Thyroid gland (tissue), 4 donors: ENCODE data around the gene TARBP2.

Experiments
- CTCF ChIP-seq, 6 experiments: fragments of 200-600 bp in 3 of 6; fragments of 450-650 bp in 3 of 6; sonication (generic) in 3 of 6; IDR thresholded peaks; one replicate each; pipeline ENCODE4 v1.5.1; 2016 to 2019; ENCODE audit warnings: antibody characterized with exemption in 6 of 6, mild to moderate bottlenecking in 2 of 6, inconsistent platforms in 1 of 6, moderate library complexity in 1 of 6
- POLR2A ChIP-seq, 2 donors: fragments of 450-650 bp; IDR thresholded peaks; one replicate each; pipeline ENCODE4 v1.6.1; 2017; ENCODE audit warnings: antibody characterized with exemption in 2 of 2, mild to moderate bottlenecking in 2 of 2, moderate library complexity in 1 of 2

DNA sequence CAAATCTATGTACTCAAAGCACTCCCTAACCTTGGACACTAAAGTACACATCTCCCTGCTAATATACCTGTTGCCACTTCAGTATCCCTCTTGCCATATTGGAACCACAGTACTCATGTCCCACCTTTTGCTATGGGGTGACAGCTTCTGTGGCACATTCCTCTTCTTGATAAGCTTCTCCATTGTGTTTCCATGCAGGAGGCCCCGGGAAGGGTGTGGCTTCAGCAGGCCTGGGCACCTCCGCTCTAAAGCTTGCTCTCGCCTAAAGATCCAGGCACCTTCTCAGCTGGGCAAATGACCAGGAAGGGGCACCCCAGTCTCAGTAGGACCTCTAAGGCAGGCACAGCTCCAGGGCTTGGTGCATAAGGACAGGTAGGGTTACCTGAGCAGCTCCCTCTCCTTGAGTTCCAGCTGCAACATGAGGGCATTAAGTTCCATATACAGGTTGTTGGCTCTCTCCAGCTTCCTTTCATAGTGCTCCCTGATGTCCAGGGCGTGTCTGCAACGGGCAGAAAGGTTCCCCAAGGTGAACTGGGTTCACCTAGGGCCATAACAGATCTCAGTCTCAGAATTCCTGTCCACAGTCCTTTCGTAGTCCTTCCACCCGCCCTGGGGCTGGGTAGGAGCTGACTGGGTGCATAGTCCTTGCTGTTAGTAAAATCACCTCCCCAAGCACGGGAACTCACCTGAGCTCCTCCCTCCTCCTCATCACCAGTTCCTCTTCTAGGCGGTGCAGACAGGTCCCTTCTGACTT, 17.7 kb upstream of the TARBP2 start:
- TF ChIP-seq CTCF (IDR thresholded peaks at IDR 0.05), result no peak
- no peak for TF ChIP-seq POLR2A (IDR thresholded peaks at IDR 0.05)
